ENCODE measurements around the gene FCRL2. TPM values are rescaled to one million over a fixed set of nuclear protein-coding genes. Genes with fewer than 3 reads are reported as not detected.

The FCRL2 gene, protein sequence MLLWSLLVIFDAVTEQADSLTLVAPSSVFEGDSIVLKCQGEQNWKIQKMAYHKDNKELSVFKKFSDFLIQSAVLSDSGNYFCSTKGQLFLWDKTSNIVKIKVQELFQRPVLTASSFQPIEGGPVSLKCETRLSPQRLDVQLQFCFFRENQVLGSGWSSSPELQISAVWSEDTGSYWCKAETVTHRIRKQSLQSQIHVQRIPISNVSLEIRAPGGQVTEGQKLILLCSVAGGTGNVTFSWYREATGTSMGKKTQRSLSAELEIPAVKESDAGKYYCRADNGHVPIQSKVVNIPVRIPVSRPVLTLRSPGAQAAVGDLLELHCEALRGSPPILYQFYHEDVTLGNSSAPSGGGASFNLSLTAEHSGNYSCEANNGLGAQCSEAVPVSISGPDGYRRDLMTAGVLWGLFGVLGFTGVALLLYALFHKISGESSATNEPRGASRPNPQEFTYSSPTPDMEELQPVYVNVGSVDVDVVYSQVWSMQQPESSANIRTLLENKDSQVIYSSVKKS
- not detected in 2 replicates for total RNA-seq

DNA sequence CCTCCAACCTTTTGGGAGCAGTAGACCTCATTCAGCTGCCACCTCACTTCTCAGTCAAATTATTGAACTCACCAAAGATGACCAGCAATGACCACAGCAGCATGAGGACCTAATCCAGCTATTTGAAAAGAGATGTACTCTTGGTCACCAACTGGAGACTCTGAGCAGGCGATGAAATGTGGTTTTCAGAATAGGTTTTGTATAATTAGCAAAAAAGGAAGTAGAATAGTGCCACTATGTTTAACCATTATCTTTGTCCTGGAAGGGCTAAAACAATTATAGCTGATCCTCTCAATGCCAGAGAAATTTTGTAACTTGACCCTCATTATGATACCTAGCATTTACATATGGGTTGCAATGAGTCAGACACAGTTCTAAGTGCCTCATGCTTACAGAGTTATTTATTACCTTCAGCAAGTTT lies at the start of gene FCRL2:
FCRL2 (minus strand) TSS at position 162 of the 421 bp plus-strand sequence; CDS start at position 103, 59 bp downstream.
- no peak for DNase-seq (ENCODE audit: low spot score)
- no peaks in the 10 kb centered on the region for H3K4me1 Mint-ChIP-seq (ENCODE audit: low read depth)
- H3K4me3 Mint-ChIP-seq = no peak within 1 kb of the TSS
- peaks cover 4% of the 10 kb centered on the region for H3K27me3 Mint-ChIP-seq (ENCODE audit: insufficient read depth)
- intact Hi-C loops (cut with micrococcal nuclease) = no loop called here
- H3K9me3 Mint-ChIP-seq = no peaks in the 10 kb centered on the region
- H3K27ac Mint-ChIP-seq = no peak within 1 kb of the TSS
- H3K36me3 Mint-ChIP-seq (ENCODE audit: low read depth) = no peaks in the 10 kb centered on the region

DNA sequence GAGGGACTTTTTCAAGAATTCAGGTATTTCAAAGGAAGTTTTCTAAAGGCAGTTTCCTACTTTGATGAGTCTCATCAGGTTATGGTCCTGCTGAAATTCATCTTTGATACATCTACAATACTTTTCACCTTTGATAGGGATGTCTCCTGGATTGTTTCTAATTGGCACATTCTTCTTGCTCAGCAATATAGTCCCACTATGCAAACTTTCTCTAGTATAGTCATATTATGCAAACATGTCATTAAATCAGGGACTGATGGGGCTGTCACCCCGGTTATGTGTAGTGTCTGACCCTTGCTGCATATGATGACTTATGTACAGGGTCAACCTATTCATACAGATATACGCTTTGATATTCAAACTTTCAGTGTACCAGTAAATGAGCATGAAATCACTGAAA lies 43.4 kb upstream of the FCRL2 start:
- H3K4me3 Mint-ChIP-seq = no peak overlapping the region
- no peaks in the 10 kb centered on the region for H3K36me3 Mint-ChIP-seq (ENCODE audit: low read depth)
- intact Hi-C loops (cut with micrococcal nuclease) = no loop called here
- DNase-seq (ENCODE audit: low spot score) = no peak
- no peak overlapping the region for H3K27ac Mint-ChIP-seq
- no peaks in the 10 kb centered on the region for H3K4me1 Mint-ChIP-seq (ENCODE audit: low read depth)
- no peaks in the 10 kb centered on the region for H3K9me3 Mint-ChIP-seq
- peaks cover 6% of the 10 kb centered on the region for H3K27me3 Mint-ChIP-seq (ENCODE audit: insufficient read depth)

DNA sequence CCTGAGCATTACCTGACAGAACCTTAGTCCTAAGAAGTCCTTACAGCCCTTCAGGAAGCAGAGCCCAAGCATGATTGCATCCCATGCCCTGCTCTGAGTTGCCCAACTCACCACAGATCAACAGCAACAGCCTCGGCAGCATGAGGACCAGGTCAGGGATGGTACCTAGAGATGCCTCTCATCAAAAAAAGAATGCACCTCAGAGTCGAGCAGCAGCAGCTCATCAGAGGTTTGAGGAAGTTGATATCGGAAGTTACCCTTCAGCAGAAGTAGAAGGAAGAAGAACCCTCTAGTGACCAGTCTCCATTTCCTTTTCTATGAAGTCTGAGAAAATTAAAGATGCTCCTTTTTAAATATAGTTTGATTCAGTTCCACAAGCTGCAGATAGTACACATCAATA lies 43.0 kb upstream of the FCRL2 start, which contains the start of gene FCRL1:
FCRL1 (minus strand) TSS at position 225 of the 400 bp plus-strand sequence; CDS start at position 142, 83 bp downstream.
- H3K36me3 Mint-ChIP-seq (ENCODE audit: low read depth) = no peaks in the 10 kb centered on the region
- DNase-seq (ENCODE audit: low spot score) = no peak
- no peak within 1 kb of the TSS for H3K27ac Mint-ChIP-seq
- H3K9me3 Mint-ChIP-seq = no peaks in the 10 kb centered on the region
- no peaks in the 10 kb centered on the region for H3K4me1 Mint-ChIP-seq (ENCODE audit: low read depth)
- intact Hi-C loops (cut with micrococcal nuclease) = no loop called here
- H3K4me3 Mint-ChIP-seq = no peak within 1 kb of the TSS
- peaks cover 6% of the 10 kb centered on the region for H3K27me3 Mint-ChIP-seq (ENCODE audit: insufficient read depth)

DNA sequence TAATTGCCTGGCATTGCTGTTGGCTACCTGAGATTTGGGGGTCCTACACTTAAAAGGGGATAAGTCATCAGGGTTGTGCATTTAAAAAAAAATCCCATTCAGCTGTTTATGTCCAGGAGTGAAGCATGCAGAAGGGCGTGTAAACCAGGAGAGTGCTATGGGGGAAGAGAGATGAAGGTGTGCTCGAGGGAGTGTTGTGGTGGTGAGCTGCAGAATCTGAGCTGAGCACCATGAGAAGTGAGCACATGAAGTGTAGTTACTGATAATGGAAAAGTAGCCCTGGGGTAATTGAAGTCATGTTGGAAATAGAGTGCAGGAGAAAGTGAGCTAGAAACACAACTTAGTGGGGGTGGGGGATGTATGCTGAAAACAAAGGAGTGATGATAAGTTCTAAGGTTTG lies 42.3 kb upstream of the FCRL2 start:
- Mint-ChIP-seq H3K4me3 (no peak overlapping the region), H3K27ac (no peak overlapping the region), H3K9me3 (no peaks in the 10 kb centered on the region), H3K4me1 (ENCODE audit: low read depth) (no peaks in the 10 kb centered on the region), H3K36me3 (ENCODE audit: low read depth) (no peaks in the 10 kb centered on the region), H3K27me3 (ENCODE audit: insufficient read depth) (peaks cover 6% of the 10 kb centered on the region)
- no peak for DNase-seq (ENCODE audit: low spot score)
- intact Hi-C loops (cut with micrococcal nuclease) = no loop called here

DNA sequence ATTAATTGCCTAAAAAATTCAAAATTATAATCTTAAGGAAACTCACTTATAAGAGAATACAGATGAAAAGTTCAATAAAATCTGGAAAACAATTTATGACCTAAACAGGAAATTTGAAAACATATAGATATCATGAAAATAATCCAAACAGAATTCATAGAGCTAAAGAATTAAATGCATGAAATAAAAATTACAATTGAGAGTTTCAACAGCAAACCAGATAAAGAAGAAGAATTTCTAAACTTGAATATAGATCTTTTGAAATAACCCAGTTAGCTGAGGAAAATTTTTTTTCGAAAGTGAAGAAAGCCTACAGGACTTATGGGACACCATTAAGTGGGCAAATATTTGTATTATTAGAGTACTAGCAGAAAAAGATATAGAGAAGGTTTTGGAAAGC lies 36.3 kb upstream of the FCRL2 start:
- peaks cover 2% of the 10 kb centered on the region for H3K27me3 Mint-ChIP-seq (ENCODE audit: insufficient read depth)
- intact Hi-C loops (cut with micrococcal nuclease) = no loop called here
- peaks cover 14% of the 10 kb centered on the region for H3K9me3 Mint-ChIP-seq
- no peak overlapping the region for H3K27ac Mint-ChIP-seq
- no peak overlapping the region for H3K4me3 Mint-ChIP-seq
- DNase-seq (ENCODE audit: low spot score) = no peak
- H3K36me3 Mint-ChIP-seq (ENCODE audit: low read depth) = no peaks in the 10 kb centered on the region
- H3K4me1 Mint-ChIP-seq (ENCODE audit: low read depth) = no peaks in the 10 kb centered on the region

DNA sequence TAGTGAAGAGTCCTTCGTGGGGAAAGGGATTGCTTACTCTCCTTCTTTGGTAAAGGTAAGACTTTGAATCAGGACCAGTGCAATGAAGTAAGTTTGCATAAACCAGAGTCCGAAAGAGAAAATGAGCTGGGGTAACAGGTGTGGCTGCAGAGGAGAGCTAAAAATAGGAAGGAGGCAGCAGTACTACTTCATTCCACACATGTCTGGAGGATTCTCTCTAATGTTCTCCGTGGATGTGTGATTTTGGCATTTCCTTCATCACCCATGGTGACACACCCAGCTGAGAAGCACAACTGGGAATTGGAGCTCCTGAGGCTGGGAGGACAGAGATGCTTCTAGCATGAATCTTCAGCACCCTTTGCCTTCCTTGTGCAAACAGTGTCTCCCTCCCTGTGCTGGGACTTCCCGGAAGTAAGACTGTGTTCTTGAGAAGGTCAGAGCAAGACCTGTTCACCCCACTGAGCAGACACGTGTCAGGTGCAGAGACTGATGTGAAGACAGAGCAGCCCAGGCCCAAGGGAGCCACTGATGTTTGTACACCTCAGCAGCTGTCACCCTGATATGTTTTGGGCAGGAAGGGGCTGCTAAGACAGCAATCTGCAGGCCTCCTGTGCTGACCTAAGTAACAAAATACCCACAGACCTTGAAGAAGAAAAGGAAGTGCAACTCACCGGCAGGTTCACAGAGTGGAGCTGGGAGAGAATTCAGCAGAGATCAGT lies 29.7 kb upstream of the FCRL2 start:
- intact Hi-C loops (cut with micrococcal nuclease) = no loop called here
- Mint-ChIP-seq H3K9me3 (no peaks in the 10 kb centered on the region), H3K4me3 (no peak overlapping the region), H3K27me3 (ENCODE audit: insufficient read depth) (no peaks in the 10 kb centered on the region), H3K27ac (no peak overlapping the region), H3K36me3 (ENCODE audit: low read depth) (no peaks in the 10 kb centered on the region), H3K4me1 (ENCODE audit: low read depth) (no peaks in the 10 kb centered on the region)
- DNase-seq (ENCODE audit: low spot score) = no peak

DNA sequence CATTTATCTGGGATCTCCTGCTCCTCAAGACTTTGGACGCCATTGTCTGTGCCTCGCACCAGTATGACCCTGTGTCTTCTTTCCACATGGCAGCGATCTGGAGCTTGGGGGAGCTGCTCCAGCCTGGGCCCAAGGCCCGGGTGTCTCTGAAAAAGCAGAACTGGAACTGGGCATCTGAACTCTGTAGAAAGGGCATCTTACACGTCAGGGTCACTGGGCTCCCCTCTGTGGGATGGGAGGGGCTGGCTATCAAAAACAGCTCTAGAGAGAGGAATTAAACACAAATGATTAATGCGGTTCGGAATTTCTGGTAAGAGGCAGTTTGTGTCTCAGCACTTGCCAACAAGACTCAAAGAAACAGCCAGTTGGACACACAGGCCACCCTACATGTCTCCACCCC lies 26.9 kb upstream of the FCRL2 start:
- Mint-ChIP-seq H3K36me3 (ENCODE audit: low read depth) (no peaks in the 10 kb centered on the region), H3K4me3 (no peak overlapping the region), H3K4me1 (ENCODE audit: low read depth) (no peaks in the 10 kb centered on the region), H3K9me3 (no peaks in the 10 kb centered on the region), H3K27ac (no peak overlapping the region), H3K27me3 (ENCODE audit: insufficient read depth) (no peaks in the 10 kb centered on the region)
- intact Hi-C loops (cut with micrococcal nuclease) = no loop called here
- no peak for DNase-seq (ENCODE audit: low spot score)

DNA sequence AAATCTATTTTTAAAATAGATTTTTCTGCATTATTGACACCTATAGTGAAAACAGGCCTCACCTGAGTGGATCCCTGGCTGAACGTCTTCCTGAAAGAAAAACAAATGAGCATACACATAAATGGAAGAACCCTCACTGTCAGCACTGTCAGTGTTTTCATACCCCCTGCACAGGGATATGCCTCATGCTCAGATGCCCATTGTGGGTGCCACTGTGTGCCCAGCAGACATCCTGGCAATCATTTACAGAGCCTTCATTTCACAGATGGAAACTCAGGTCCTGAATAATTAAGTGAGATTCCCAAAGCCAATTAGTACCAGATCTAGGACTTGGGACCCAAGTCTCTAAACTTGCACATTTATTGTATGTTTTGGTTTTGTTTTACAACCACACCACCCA lies 23.1 kb upstream of the FCRL2 start:
- Mint-ChIP-seq H3K4me1 (ENCODE audit: low read depth) (no peaks in the 10 kb centered on the region), H3K9me3 (no peaks in the 10 kb centered on the region), H3K36me3 (ENCODE audit: low read depth) (no peaks in the 10 kb centered on the region), H3K4me3 (no peak overlapping the region), H3K27me3 (ENCODE audit: insufficient read depth) (no peaks in the 10 kb centered on the region), H3K27ac (no peak overlapping the region)
- no peak for DNase-seq (ENCODE audit: low spot score)
- intact Hi-C loops (cut with micrococcal nuclease) = no loop called here

DNA sequence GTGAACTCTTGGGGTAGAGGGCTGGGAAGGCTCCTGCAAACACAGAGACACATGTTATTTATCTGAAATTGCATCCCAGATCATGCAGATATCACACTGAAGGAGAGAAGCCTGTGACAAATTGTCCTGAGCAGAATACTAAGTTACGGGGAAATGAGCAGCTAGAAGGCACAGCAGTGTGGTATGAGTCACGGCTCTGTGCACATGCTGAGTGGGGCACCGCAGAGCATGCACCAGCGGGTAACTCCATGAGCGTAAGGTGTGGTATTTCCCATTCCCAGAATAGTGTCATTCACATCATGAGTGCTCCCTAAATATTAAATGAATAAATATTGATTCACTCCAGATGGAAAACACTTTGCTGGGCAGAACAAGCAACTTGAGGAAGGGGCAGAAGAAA lies 21.3 kb upstream of the FCRL2 start:
- H3K4me1 Mint-ChIP-seq (ENCODE audit: low read depth) = no peaks in the 10 kb centered on the region
- H3K4me3 Mint-ChIP-seq = no peak overlapping the region
- DNase-seq (ENCODE audit: low spot score) = no peak
- no peaks in the 10 kb centered on the region for H3K36me3 Mint-ChIP-seq (ENCODE audit: low read depth)
- no peaks in the 10 kb centered on the region for H3K27me3 Mint-ChIP-seq (ENCODE audit: insufficient read depth)
- H3K27ac Mint-ChIP-seq = no peak overlapping the region
- H3K9me3 Mint-ChIP-seq = peaks cover 11% of the 10 kb centered on the region
- intact Hi-C loops (cut with micrococcal nuclease) = no loop called here

DNA sequence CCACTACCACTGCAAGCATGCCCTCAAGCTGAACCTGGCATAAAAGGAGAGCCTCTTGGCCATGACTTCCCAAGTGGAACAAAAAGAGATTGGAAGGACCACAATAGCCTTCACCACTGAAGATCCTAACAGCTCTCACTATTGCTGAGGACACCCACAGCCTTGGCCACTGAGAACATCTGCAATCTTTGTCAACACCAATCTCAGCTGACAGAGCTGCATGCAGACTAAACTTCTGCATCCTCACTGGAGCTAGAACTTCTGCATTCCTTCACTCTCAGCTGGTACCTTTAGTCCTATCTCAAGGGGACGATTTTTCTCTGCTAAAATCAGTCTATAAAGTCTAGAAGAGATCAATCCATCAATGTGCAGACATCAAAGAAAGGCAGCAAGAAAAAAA lies 8.3 kb upstream of the FCRL2 start:
- DNase-seq (ENCODE audit: low spot score) = no peak
- Mint-ChIP-seq H3K4me3 (no peak overlapping the region), H3K36me3 (ENCODE audit: low read depth) (no peaks in the 10 kb centered on the region), H3K4me1 (ENCODE audit: low read depth) (no peaks in the 10 kb centered on the region), H3K27me3 (ENCODE audit: insufficient read depth) (no peaks in the 10 kb centered on the region), H3K9me3 (no peaks in the 10 kb centered on the region), H3K27ac (no peak overlapping the region)
- intact Hi-C loops (cut with micrococcal nuclease) = no loop called here

DNA sequence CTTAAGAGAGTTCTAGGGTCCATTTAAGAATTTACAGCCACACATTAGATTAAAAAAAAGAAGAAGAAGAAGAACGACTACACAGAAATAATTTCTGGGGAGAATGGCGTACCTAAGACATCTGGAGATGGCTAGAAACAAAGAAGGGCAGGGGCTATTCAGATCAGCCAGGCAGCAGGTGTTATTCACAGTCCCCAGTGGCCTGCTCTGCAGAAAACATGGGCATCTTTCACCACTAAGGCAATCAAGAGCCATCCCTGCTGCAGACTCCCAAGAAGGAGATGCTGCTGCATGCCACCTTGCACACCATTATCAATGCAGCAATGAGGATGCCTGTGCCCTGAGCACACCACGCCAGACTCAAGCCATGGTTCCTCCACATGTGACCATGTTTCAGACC lies 7.9 kb upstream of the FCRL2 start:
- Mint-ChIP-seq H3K36me3 (ENCODE audit: low read depth) (no peaks in the 10 kb centered on the region), H3K27ac (no peak overlapping the region), H3K27me3 (ENCODE audit: insufficient read depth) (no peaks in the 10 kb centered on the region), H3K4me3 (no peak overlapping the region), H3K9me3 (no peaks in the 10 kb centered on the region), H3K4me1 (ENCODE audit: low read depth) (no peaks in the 10 kb centered on the region)
- intact Hi-C loops (cut with micrococcal nuclease) = no loop called here
- DNase-seq (ENCODE audit: low spot score) = no peak

DNA sequence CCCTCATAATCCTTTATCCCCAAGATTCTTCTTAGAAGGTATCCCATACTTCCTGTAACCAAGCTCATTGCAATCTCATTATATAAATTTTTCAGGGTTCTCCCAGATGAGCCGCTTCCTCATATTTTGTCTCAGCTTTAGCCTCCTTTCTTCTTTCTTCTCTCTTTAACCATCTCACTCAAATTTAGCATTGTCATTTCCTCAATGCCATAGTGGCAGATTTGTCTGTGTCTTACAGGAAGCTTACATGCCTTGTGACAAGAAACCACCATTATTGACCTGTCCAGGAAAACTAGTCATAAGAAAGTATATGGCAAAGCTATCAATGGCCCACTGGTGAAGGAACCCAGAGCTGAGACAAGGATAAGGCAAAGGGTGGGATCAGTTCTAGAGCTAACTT lies 6.0 kb upstream of the FCRL2 start:
- Mint-ChIP-seq H3K4me3 (no peak overlapping the region), H3K36me3 (ENCODE audit: low read depth) (no peaks in the 10 kb centered on the region), H3K9me3 (no peaks in the 10 kb centered on the region), H3K27me3 (ENCODE audit: insufficient read depth) (no peaks in the 10 kb centered on the region), H3K4me1 (ENCODE audit: low read depth) (no peaks in the 10 kb centered on the region), H3K27ac (no peak overlapping the region)
- no peak for DNase-seq (ENCODE audit: low spot score)
- intact Hi-C loops (cut with micrococcal nuclease) = no loop called here

DNA sequence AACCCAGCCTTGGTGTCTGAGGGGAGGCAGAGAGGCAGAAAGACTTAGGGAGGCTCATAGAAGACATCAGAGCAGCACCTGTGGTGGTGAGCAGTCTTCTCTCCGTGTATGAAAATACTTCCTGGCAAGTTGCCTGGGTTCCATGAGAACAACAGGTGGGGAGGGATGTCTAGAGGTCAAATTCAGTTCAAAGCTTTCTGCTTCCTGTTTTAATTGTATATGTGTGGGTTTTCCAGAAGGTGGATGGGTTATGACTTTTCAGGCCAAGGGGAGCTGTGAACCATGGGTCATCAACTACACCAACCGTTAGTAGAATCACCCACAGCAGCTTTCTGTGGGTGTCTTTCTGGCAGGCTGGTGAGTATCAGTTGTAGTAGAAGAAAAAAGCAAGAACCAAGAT lies 4.1 kb upstream of the FCRL2 start:
- peaks cover under 1% of the 10 kb centered on the region for H3K27me3 Mint-ChIP-seq (ENCODE audit: insufficient read depth)
- H3K9me3 Mint-ChIP-seq = no peaks in the 10 kb centered on the region
- no peak for DNase-seq (ENCODE audit: low spot score)

More for the DNA sequence above, 4.1 kb upstream of the FCRL2 start:
- Mint-ChIP-seq H3K4me1 (ENCODE audit: low read depth) (no peaks in the 10 kb centered on the region), H3K27ac (no peak overlapping the region), H3K36me3 (ENCODE audit: low read depth) (no peaks in the 10 kb centered on the region), H3K4me3 (no peak overlapping the region)
- intact Hi-C loops (cut with micrococcal nuclease) = no loop called here
